Measurements from ENCODE around the gene TXNDC11.

DNA sequence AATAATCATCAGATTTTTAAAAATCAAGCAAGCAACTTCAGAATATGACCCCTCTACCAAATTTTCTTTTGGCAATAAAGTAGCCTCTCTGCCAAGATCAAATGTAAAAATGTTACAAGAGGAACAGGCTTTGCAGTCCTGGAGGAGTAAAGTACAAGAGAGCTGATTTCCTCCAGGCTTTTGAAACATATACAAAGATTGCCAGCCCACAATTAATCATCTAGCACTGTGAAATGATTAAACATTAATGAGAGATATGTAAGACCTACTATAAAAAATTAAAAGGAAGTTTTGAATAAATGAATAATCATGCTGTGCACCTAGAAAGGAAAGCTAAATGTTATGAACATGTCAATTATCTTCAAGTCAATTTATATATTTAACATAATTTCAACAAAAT lies 26.3 kb downstream of the TXNDC11 start:
- TF ChIP-seq CTCF (conservative IDR thresholded peaks at IDR 0.05; ENCODE audit: low read depth in 2 of 2): no peak
- no peak for TF ChIP-seq REST (IDR thresholded peaks at IDR 0.05; ENCODE audit: unreplicated experiment)
- no peak for TF ChIP-seq EZH2 (IDR thresholded peaks at IDR 0.05; ENCODE audit: low read depth, unreplicated experiment)
- TF ChIP-seq POLR2AphosphoS5 (IDR thresholded peaks at IDR 0.05; ENCODE audit: low read depth): no peak
- TF ChIP-seq EZH2phosphoT487 (IDR thresholded peaks at IDR 0.05; ENCODE audit: unreplicated experiment): no peak
- TF ChIP-seq CREB1 (CRISPR knock-in tag; IDR thresholded peaks at IDR 0.05; ENCODE audit: low read depth): no peak
- no peak for TF ChIP-seq ZNF331 (CRISPR knock-in tag; IDR thresholded peaks at IDR 0.05; ENCODE audit: low read depth)
- no peak for TF ChIP-seq ZNF114 (CRISPR knock-in tag; IDR thresholded peaks at IDR 0.05)
- TF ChIP-seq STAT1 (IDR thresholded peaks at IDR 0.05; ENCODE audit: unreplicated experiment): no peak
- TF ChIP-seq NANOG (IDR thresholded peaks at IDR 0.05; ENCODE audit: borderline replicate concordance): no peak
- TF ChIP-seq, protein P1, sequence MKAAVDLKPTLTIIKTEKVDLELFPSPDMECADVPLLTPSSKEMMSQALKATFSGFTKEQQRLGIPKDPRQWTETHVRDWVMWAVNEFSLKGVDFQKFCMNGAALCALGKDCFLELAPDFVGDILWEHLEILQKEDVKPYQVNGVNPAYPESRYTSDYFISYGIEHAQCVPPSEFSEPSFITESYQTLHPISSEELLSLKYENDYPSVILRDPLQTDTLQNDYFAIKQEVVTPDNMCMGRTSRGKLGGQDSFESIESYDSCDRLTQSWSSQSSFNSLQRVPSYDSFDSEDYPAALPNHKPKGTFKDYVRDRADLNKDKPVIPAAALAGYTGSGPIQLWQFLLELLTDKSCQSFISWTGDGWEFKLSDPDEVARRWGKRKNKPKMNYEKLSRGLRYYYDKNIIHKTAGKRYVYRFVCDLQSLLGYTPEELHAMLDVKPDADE (IDR thresholded peaks at IDR 0.05): no peak
- no peak for TF ChIP-seq JUNB (IDR thresholded peaks at IDR 0.05; ENCODE audit: unreplicated experiment)
- no peak for TF ChIP-seq ZNF462 (CRISPR knock-in tag; IDR thresholded peaks at IDR 0.05)
